WI38 (cell line): ENCODE results near the gene ANKLE1.
"Not testable (repeated sequence)": the region's sequence is repeated elsewhere in the genome, so short reads cannot be mapped to it uniquely, and the experiment has no call there.

Experiments used
- H3K4me3 ChIP-seq: 2 replicates; pipeline ENCODE4 v1.5.1; 2011; ENCODE audit warnings: low read depth, mild to moderate bottlenecking, control low read depth, low read length
- TF ChIP-seq, protein P1 (sequence below): IDR thresholded peaks from 2 replicates; pipeline ENCODE4 v1.5.1; 2012; ENCODE audit warnings: low read depth, mild to moderate bottlenecking, control low read depth, low read length

Gene ANKLE1

DNA sequence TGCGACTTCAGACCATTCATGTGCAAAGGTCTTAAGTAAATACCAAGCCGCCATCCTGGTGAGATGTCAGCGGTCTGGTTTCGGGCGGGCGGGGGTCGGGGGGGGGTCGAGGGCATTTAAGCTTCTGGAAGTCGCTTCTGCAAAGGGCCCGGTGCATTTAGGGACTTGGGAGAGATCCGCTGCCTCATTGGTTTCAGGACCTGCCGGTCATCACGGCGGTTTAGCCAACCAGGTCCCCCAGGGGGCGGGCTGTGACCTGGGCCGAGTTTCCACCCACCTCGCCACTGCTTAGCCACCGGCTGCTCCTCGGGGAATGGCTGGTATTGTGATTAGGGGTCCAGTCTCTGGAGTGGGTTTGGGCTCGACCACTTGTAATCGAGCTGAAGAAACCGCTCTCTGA, 7.8 kb downstream of the ANKLE1 start:
- TF ChIP-seq, protein P1, sequence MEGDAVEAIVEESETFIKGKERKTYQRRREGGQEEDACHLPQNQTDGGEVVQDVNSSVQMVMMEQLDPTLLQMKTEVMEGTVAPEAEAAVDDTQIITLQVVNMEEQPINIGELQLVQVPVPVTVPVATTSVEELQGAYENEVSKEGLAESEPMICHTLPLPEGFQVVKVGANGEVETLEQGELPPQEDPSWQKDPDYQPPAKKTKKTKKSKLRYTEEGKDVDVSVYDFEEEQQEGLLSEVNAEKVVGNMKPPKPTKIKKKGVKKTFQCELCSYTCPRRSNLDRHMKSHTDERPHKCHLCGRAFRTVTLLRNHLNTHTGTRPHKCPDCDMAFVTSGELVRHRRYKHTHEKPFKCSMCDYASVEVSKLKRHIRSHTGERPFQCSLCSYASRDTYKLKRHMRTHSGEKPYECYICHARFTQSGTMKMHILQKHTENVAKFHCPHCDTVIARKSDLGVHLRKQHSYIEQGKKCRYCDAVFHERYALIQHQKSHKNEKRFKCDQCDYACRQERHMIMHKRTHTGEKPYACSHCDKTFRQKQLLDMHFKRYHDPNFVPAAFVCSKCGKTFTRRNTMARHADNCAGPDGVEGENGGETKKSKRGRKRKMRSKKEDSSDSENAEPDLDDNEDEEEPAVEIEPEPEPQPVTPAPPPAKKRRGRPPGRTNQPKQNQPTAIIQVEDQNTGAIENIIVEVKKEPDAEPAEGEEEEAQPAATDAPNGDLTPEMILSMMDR: no peak
- no peak overlapping the region for H3K4me3 ChIP-seq

DNA sequence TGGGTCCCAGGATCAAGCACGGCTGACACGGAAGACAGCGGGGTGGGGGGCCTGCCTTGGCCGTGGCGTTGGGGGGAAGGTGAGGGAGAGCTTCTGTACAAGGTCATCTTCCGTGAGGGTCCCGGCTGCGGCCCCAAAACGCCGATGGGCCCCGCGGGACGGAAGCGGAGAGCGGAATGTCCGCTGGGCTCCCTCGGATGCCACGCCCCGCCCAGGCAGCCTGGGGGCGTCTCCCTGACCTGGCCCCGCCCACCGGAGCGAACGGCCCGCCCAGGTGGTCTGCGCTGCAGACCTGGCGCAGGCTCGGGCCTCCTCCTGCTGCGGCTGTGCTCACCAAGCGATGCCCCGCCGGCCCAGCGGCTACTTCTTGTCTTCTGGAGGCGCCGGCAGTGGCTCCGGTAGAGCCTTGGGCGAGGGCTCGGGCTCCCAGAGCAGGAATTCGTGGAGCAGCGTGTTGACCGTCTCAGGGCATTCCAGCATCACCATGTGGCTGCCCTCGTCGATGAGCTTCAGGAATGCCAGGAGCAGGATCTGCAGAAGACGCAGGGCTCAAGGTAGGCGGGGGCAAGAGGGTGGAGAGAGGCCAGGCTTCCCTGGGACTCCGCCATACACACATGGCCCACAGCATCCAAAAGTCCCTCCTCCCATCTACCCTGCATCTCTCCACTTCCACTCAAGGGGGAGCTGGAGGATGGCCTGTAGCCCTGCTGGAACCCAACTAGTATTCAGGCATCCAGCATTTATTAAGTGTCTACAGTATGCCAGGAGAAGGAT, 10.8 kb downstream of the ANKLE1 start:
- TF ChIP-seq, protein P1: peak; percentile 78
- H3K4me3 ChIP-seq: peak overlapping the region; percentile 56

DNA sequence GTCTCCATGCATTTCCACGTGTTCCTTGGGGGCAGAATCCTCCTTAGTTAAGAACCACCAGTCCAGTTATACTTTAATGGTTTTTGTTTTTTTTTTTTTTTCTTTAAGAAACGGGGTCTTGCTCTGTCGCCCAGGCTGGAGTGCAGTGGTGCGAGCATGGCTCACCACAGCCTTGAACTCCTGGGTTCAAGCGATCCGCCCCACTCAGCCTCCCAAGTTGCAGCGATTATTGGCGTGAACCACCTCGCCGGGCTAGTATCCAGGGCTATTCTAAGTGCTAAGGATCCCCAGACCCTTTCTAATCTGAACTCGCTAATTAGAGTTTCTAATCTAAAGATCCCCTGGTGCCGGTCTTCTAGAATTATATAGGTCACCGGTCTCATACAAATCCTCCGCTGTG, 11.9 kb downstream of the ANKLE1 start:
- TF ChIP-seq, protein P1: no peak
- no peak overlapping the region for H3K4me3 ChIP-seq

DNA sequence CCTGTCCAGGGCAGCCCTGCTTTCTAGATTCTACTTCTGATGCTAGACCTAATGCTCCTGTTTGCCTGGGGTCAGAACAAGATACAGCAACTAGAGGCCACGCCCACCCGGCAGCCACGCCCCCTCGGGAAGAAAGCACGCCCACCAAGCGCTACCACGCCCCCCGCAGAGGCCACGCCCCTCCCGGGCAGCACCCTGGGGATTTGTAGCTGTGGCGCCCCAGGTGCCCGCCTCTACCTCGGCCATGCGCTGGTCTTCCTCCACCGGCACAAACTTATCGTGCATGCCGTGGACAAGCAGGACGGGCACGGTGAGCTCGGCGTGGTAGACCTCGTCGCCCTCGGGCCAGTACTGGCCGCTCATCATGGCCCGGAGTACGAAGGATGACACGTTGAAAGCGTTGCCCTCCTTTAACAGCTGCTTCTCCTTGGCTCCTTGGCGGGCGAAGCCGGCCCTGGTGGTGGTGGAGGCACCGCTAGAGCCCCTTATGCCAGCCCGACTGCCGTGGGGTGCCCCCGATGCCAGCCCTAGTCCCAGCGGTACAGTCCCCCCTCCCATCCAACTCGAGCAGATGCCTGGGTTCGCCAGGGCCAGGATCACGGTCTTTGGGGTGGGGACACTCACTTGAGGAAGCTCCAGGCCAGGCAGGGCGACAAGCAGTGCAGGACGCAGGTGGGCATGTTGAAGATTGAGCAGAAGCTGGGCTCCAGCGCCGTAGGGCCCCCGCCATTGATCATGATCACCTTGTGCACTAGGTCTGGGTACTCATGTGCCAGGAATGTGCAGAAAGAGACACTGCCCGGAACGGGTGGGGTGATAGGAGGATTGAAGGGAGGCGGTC, 12.6 kb downstream of the ANKLE1 start:
- TF ChIP-seq, protein P1: no peak
- H3K4me3 ChIP-seq: no peak overlapping the region

DNA sequence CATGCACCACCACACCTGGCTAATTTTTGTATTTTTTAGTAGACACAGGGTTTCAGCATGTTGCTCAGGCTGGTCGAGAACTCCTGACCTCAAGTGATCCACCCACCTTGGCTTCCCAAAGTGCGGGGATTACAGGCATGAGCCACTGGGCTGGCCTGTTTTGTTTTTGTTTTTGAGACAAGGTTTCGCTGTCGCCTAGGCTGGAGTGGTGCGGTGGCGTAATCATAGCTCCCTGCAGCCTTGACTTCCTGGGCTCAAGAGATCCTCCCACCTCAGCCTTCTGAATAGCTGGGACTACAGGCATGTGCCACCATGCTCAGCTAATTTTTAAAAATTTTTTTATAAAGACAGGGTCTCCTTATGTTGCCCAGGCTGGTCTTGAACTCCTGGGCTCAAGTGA, 13.8 kb downstream of the ANKLE1 start:
- not testable (repeated sequence) for H3K4me3 ChIP-seq

DNA sequence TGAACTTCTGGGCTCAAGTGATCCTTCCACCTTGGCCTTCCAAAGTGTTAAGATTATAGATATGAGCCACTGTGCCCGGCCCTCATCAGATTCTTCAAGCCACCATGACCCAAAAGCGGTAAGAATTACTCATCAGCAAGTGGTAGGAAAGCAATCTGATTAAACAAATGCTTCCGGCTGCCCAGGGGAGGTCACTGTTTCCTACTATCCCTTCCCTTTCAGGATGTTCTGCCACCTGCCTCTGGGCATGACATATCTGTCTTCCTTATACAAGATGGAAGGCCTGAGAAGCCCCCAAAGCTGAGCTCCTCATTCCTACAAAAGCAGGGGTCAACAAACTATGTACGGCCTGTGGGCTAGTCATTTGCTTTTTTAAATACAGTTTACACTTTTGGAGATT, 14.6 kb downstream of the ANKLE1 start:
- TF ChIP-seq, protein P1: no peak
- H3K4me3 ChIP-seq: no peak overlapping the region

DNA sequence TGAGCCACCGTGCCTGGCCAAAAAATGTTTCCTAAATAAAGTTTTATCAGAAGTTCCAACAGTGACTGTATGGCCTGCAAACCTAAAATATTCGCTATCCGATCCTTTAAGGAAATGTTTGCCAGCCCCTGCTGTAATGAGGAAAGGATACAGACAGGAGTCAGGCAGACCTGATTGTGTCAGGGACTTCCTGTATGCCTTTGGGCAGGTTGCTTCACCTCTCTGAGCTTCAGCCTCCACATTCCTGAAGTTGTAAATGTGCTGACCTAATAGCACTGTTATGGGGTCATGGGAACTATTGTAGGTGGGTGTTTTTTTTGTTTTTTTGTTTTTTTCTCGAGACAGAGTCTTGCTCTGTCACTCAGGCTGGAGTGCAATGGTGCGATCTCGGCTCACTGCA, 15.3 kb downstream of the ANKLE1 start:
- no peak overlapping the region for H3K4me3 ChIP-seq
- TF ChIP-seq, protein P1: no peak
